LNCAP (cell line): ENCODE measurements around the gene DDX1.

Source experiments
- CTCF ChIP-seq: fragments of 450-650 bp; IDR thresholded peaks from 2 replicates; pipeline ENCODE4 v1.5.1; 2017; ENCODE audit warnings: mild to moderate bottlenecking

Gene DDX1

GRCh38 chr2:15620857-15621471 lies 29.3 kb downstream of the DDX1 start:
- no peak for TF ChIP-seq CTCF

GRCh38 chr2:15622214-15622613 lies 30.5 kb downstream of the DDX1 start:
- TF ChIP-seq CTCF = no peak

GRCh38 chr2:15622614-15623480 lies 31.2 kb downstream of the DDX1 start:
- TF ChIP-seq CTCF = no peak

- TF ChIP-seq CTCF = no peak
These were observed 31.8 kb downstream of the DDX1 start for GRCh38 chr2:15623481-15623796.

GRCh38 chr2:15623898-15624541 lies 32.4 kb downstream of the DDX1 start:
- TF ChIP-seq CTCF = no peak

GRCh38 chr2:15624903-15625302 lies 33.2 kb downstream of the DDX1 start:
- TF ChIP-seq CTCF = no peak

- TF ChIP-seq CTCF = no peak
These were observed 33.8 kb downstream of the DDX1 start for GRCh38 chr2:15625344-15626036.
